Measurements from ENCODE around the gene ST3GAL4.

Gene ST3GAL4

DNA sequence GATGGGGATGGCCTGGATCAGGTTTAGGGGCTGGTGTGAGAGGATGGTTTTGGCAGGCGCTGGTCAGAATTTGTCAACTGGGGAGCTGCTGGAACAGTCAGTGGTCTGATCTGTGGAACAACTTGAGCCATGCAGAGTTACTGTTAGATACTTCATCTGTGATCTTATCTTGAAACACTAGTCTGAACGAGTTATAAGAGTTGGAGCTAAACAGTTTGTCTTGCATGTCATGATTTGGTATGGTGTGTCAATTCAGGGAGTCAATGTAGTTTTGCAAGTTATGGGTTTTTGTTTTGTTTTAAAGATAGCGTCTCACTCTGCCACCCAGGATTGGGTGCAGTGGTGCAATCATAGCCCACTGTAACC lies 54.1 kb downstream of the ST3GAL4 start:
- no peak for DNase-seq

DNA sequence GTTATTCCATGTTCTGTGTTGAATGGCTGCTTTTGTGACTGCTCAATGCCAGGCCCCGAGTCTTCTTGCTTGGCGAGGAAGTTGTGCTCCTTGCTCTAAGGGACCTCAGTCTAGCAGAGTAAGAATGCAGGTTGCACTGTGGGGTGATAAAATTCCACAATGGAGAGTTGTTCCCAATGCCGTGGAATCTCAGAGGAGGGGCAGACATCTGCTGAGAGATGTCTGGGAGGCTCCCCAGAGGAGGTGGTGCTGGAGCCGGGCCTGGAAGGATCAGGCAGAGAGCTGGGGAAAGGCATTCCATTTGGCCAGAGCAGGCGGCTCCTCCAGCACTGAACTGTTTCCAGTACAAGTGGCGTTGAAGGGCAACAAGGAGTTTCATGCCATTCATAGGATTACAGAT lies 55.2 kb downstream of the ST3GAL4 start:
- DNase-seq, result no peak

DNA sequence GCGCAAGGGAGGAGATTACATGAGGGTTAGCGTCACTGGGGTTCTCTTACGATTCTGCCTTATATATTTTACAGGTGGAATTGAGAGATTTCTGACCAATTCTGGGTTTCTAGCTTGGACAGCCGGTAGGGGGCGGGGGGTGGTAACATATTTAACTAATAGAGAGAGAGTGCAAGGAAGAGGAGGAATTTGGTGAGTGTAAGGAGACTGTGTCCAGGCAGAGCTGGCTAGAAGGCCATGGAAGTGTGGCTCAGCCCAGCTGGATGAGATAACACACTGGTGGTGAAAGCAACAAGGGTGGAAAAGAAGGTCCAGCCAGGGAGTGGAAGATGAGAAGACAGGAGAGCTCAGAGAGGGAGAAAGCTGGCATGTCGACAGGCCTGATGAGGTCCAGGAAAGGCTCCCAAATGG lies 56.5 kb downstream of the ST3GAL4 start:
- no peak for DNase-seq

DNA sequence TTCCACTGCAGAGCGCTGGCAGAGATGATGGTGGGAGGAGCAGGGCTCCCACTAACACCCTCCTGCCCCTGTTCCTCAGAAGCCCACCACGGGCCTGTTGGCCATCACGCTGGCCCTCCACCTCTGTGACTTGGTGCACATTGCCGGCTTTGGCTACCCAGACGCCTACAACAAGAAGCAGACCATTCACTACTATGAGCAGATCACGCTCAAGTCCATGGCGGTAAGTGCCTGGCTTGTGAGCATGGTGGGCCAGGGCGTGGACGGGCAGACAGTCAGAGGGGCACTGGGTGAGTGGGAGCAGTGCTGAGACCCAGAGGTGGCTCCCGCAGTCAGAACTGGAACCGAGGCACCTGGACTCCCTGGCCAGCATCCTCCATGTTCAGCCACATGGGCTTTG lies 57.9 kb downstream of the ST3GAL4 start:
- DNase-seq, result no peak

DNA sequence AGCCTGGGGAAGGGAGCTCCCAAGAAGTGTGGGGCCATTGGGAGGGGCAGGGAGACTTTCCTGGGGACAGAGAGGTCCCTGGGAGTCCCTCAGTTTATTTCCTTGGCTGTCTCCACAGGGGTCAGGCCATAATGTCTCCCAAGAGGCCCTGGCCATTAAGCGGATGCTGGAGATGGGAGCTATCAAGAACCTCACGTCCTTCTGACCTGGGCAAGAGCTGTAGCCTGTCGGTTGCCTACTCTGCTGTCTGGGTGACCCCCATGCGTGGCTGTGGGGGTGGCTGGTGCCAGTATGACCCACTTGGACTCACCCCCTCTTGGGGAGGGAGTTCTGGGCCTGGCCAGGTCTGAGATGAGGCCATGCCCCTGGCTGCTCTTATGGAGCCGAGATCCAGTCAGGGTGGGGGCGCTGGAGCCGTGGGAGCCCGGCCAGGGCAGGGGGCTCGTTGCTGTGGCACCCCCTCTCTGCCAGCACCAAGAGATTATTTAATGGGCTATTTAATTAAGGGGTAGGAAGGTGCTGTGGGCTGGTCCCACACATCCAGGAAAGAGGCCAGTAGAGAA lies 58.4 kb downstream of the ST3GAL4 start:
- no peak for DNase-seq

DNA sequence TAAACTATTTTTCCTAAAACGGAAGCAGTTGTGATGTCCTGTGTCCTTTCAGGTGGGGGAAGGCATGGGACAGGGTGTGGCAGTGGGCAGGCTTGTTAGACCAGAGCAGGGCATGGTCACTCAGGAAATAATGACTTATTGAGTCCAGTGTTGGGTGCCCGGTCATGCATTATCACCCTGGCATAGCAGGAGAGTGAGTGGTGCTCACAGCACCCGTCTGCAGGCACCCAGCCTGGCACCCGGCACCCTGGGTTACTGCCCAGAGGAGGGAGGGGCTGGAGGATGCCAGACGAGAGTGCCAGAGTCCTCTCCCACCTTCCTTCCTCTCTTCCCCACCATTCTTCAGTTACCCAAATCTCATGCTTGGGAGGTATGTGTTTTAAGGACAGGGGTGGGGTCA lies 59.1 kb downstream of the ST3GAL4 start:
- no peak for DNase-seq

DNA sequence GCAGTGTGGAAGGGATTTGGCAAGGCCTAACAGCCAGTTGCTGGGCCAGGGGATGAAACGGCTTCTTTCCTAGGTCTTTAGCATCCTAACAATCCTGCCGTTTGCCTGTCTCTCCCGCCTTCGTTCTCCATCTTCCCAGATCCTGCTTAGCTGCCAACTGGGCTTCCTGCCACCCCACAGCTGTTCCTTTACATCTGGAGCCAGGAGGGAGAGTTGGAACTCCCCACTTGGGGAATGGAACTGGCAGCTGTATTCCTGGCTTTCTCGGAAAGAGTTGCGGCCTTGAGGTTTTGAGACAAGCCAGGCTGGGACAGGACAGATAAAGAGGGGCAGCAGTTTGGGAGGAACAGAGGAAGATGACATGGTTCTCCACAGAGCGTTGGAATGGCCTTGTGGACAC lies 59.6 kb downstream of the ST3GAL4 start:
- DNase-seq, result no peak

DNA sequence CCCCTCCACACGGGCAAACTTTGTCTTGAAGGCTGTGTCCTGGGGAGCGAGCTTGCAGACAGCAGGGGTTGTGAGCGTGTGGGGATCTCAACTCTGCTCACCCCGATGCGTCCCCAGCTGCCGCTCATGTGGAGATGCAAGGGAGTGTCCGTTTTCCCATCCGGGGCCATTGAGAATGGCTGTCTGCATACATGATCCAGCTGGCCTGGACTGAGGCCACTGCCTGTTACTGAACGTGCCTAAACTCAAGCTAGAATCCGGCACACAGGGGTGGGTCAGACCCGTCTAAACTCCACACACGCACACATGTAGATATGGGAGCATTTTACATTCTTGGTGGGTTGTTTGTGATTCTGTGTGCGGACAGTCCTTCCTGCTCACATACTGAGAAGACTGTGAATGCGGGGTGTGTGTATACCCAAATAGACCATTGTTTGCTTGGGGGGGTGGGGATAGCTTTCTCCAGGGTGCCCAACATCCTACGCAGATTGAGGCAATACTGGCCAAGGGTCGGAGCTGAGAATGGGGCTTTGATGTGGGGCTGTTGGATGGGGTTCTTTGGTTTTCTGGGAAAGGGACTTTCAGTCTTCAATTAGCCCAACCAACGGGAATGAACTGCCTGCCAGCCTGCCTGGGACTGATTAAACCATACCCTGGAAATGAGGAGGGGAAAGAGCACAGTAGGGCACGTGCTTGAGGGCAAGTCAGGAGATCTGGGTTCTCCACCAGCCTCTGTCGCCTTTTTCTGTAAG lies 60.4 kb downstream of the ST3GAL4 start:
- DNase-seq, result no peak

DNA sequence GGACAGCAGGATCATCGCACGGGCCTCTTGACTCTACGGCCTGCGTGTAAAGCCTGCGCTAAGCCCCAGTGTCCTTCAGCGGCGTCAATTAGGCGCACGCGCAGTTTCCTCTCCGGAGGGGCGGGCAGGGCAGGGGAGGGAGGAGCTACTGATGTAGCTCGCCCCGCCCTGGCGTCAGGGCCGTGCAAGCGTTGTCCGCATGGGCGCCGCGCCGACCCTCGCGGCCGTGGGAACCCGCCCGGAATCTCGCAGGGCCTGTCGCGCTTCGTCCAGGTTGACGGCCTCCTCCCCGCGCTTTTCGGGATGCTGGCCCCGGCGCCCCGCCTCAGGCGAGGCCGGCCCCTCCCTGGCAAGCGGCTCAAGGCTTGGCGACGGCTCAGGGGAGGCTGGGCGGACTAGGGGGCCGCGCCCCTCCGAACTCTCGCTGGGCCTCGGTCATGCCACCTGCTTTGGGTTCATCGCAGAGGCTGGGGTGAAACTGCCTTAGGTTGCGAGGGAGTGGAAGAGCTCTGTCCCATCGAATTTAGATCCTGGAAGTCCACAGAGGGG lies 61.1 kb downstream of the ST3GAL4 start:
- peak; percentile 69 for DNase-seq

DNA sequence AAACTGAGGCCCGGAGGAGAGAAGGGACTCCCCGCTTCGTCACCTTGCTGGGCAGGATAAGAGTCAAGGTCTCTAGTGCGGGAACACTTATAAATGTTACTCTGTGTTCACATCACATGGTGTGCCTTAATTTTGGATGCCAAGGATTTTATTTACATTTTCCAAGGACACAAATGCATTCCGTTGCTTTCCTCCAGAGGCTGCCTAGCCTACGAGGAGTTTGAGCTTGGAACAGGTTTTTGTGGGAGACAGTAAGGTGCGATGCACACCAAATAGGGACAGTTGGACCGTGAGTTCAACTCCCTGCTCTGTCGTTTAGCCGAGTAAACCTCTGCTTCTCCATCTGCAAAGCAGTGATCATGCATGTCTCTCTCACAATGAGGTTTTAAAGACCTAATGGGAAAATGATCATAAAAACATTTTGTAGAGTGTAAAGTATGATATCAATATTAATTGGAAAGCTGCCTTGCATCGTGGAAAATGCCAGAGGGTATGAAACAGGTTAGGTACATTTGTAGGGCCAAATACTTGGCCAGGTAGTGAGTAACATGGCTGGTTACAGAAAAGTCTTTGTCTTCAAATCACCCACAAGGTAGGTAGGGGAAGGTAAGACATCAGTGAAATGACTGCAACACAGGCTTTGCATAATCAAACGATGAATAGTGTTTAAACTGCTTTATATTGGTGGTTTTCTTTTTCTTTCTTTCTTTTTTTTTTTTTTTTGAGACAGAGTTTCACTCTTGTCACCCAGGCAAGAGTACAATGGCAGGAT lies 61.8 kb downstream of the ST3GAL4 start:
- DNase-seq, result no peak

DNA sequence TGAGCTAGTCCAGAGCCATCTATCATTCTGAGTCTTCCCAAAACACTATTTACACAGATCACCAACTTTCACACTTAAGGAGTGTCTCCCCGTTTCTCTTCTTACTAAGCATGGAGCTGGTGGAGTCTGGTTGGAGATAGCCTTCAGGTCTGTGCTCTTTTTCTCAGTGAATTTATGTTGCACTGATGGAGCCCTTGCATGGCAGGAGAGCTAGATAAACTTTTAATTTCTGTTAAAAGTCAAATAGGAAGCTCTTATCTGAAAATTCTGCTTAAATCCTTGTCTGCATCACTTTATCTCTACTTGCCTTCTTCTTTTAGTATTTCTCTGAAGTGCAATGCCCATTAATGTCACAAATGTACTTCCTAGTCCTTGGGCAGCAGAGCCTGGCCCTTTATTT lies 63.4 kb downstream of the ST3GAL4 start:
- DNase-seq, result no peak

DNA sequence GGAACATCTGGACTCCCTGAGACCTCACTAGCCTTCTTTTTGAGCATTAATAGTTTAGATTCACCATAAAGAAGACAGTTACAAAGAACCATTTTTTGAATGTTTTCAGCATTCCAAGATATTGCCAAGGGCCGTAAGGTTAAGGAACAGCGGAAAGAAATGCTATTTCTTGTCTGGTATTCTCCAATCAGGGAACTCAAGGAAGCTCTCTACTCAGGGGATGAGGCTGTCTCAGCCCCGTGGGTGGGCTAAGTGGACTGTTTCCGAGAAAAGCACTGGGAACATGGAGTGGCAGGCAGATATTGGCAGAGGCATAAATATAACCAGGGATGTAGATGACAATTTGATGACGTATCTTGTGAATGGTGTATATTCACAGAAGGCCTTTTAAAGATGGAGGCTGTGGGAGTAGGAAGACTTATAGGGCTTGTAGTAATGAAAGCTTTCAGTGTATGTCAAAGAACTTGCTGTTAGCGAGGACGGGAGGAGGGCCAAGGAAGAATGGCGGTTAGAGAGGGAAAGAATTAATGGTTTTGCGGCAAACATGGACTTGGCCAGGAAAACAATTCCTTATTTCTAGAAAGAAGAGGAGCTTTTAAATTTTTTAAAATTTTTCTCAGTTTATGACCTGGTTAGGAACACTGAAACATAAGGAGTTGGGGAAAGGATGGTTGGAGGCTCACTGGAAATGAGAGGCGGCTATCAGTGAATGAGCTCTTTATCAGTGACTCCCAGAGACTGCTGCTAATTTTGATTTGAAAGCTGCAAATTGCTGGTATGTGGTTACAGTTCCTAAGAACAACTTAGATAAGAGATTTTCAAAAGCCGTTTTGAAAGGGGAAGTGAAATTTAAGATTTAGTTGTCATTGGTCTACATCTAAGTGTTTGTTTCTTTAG lies 64.6 kb downstream of the ST3GAL4 start:
- no peak for DNase-seq

DNA sequence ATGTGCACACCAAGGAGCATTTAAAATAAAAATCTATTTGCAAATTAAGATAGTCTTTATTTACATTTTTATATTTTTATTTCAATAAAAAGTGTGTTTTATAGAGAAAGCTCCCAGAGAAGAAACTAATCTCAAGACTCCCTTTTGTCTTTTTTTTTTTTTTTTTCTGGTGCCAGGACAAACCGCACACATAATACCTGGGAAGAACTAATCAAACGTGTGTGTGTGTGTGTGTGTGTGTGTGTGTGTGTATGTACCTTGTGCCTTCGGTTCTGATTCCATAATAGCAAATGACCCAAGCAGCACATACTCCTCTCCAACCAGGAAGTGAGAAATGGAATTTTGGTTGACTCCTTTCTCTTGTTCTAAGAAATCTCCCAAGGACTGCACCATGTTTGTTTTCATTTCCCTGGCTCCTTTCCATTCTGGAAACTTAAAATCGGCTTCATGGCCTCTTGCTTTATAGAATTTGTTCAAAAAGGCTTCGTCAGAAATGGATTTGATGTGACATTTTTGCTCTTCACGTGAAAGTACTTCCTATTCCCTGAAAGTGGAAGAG lies 65.3 kb downstream of the ST3GAL4 start:
- no peak for DNase-seq

DNA sequence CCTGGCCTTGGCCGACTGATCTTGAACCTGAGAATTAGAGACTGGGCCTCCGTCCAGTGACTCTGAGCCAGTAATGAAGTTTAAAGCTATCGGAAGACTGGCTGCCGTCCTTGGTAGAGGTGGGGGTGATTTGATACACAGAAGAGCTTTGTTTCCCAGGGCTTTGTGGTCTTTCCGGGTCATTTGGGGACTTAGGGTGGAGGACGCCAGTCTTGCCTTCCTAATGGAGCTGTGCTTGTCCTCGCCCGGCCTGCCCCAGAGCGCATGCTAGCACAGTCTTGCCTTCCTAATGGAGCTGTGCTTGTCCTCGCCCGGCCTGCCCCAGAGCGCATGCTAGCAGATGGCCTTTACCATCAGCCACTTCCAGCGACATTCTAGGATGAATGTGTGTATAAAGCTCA lies 65.8 kb downstream of the ST3GAL4 start:
- no peak for DNase-seq

DNA sequence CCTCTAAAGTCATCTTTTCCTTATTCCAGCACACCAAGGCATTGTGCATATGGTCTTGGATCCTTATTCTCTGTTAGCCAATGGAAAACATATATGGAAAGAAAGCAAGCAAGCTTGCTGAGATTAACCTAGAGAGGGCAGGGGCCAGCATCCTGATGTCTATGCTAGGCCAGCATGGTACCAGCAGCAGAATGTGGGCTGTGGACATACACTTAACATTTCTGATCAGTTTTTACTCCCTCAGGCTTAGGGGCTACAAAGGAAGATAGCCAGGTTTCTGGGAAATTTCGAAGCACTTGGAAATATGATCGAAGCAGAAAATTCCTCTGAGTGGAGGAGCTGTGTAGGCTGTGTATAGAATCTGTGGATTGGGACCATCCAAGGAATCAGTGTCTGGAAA lies 67.0 kb downstream of the ST3GAL4 start:
- no peak for DNase-seq

DNA sequence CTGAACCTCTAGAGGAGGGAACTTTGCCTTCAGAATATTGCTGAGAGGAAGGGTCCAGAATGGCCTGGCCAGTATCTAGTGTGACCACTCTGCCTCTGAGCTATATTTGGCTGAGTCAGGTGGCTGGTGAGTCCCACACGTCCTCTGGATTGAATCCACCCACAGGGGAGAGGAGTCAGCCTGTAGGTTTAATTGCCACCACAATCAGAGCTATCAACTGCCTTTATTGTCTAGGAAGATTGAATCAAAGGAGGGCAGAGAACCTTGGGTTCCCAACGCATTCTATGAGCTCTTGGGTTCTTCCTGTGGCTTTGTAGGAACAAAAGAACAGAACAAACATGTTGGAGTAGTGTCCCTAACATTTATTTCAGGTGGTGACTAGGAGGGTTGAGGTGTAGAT lies 67.7 kb downstream of the ST3GAL4 start:
- DNase-seq, result no peak

DNA sequence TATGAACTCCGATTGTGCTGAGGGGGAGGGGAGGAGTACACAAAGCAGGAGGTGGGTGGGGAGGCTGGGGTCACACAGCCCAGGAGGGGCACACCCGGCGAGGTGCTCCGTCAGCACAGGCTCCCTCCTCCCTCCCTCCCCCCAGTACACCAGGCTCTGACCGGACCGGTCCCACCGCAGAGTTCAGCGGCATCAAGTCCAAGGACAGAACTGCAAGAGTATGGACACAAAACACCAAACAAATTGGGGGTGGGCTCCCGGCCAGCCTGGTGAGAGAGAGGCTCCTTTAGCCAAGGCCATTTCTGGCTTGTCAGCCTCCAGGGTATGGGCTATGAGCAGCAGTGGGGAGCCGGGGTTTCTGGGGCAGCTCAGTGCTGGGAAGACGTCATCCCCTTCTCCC lies 68.3 kb downstream of the ST3GAL4 start:
- DNase-seq, result no peak

DNA sequence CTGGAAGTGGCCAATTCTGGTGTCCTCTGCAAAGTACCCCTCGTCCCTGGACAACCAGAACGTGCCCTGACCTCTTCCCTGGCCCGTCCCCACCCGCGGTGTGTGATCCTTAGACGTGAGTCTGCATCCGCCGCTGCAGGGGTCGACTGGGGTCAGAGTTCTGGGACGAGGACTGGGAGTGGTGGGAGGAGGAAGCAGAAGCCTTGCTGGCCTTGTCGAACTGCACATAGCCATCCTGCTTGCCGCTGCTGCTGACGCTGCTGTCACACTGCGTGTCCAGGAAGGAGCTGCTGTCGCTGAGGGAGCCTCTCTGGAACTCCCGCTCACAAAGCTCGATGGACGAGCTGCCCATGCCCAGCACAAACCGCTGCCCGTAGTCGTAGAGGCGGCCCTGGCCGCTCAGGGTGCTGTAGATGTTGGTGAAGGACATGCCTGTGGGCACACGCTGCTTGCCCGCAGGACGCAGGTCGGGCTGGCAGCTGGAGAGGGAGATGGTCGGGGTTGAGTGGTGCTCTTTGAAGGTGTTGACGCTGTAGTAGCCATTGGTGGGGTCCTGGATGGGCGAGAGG lies 69.1 kb downstream of the ST3GAL4 start:
- no peak for DNase-seq

DNA sequence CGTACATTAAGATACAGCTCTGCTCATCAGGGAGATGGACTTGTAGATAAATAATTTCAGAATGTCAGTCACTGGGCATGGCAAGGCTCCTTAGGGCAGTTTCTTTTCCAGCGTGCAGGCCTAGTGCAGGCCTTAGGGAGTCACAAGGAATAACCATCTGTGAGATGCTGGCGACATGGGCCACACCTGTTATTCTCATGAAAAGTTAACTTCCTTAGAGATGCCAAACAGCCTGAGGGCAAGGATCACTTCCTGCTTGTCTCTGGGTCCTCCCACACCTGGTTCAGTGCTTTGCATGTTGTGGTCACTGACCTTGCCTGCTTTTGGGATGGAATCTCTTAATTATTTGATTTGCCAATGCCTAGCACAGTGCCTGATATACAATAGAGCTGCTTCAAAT lies 70.6 kb downstream of the ST3GAL4 start:
- no peak for DNase-seq

DNA sequence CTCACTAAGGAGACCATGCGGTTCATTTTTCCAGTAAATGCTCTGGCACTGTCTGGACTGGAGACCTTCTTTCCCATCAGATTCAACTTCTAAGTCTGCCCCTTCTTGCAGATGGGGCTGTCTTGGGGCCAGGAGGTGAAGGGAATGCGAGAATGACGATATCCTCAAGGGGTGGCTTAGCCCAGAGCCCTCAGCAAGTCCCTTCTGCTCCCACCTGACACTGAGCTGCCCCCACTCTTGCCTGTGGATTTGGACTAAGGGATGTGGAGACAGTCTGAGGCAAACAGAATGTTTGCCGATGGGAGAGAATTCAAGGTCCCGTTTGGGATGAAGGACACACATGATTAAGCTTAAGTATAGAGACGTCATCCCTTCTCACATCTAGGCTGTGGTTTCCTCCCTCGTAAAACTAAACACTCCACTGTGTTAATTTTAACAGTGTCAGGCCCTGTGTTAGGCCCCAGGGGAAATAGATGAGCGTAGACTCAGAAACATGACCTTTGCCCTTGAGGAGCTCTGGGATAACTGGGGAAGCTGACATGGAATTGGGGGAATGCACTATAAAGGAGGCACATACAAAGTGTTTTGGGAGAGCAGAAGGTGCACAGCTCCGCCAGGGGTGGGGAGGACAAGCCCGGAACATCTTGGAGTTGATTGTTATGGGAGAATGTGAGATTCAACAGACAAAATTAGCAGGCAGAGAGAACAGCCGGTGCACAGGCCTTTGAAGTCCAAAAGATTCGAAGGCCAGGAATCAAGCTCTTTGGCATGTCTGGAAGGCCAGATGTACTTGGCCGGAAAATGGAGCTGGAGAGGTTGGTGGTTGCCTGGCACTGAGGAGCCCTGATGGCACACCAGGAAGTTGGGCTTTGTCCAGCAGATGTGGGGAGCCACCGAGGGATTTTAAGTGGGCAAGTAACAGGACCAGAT lies 71.6 kb downstream of the ST3GAL4 start:
- DNase-seq, result no peak

Data from activated CD8-positive, alpha-beta memory T cell treated with anti-CD3 and anti-CD28 coated beads, Interleukin-2, amount 50 U/mL, for 4 hours (primary cell).